ENCODE results near the gene CCDC51. TPM values are rescaled to one million over a fixed set of nuclear protein-coding genes. Genes with fewer than 3 reads are reported as not detected.

CCDC51 gene
- total and polyA plus RNA-seq, 9 of the 15 experiments (the other 6 are each of a cell fraction or from before 2014, with no cell fraction given), result 6.5 to 18.6 (median 15.7) TPM

DNA sequence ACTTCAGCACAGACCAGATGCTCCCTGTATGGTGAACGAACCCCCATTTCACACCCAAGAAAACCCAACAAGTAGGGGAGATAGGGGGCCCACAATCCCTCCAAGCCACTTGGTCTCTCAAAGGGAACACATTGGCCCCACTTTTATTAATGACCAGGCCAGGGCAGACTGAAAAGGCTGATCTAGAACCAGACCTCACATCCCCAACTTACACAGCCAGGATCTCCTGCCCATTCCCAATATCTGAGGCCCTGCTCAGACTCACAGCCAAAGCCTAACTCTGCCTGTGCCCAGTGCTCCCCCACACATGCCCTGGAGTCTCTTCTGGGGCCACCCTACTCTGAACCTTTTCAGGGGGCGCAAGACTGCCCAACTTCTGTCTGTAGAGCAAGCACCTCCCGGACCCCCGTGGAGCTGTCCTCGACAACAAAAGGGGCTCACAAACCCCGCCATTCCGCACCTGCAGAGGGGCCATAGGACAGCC, 11.8 kb downstream of the CCDC51 start:
- no peak overlapping the region for H3K27ac ChIP-seq (ENCODE audit: extremely low read depth, low read depth, low read length)
- intact Hi-C loops (cut with micrococcal nuclease) (no loop called here), in situ Hi-C loops (cut with MboI) (no loop called here)
- FAIRE-seq, result no peak
- ChIA-PET POLR2A (no interaction called here), CTCF (ENCODE audit: low intra/inter-chr PET ratio) (no interaction called here)
- no peak for DNase-seq (ENCODE audit: extremely low read depth in 1 of 4, low spot score in 3 of 4)
- no peak for ATAC-seq
- peaks cover 3 to 47% of the 10 kb centered on the region in 2 experiments; a peak in 4 of 5 replicates for H3K4me1 ChIP-seq (replicated peaks in 1 of 2; ENCODE audit: control insufficient read depth in 2 of 2, insufficient read depth in 2 of 2, low read length in 2 of 2)
- no TSS peak for BruUV-seq (replicated peaks)
- H3K36me3 ChIP-seq (ENCODE audit: control insufficient read depth, insufficient read depth, low read length), result peaks cover 16% of the 10 kb centered on the region; the same call in 2 of the 3 replicates
- H3K9me1 ChIP-seq (ENCODE audit: control insufficient read depth, insufficient read depth, low read length), result no peaks in the 10 kb centered on the region
- 84% methylated on average over 6 of the region's 7 CpGs for WGBS (ENCODE audit: insufficient coverage, low coverage, missing lambda C conversion rate)
- no peaks in the 10 kb centered on the region for H3K9me3 ChIP-seq (replicated peaks; ENCODE audit: control insufficient read depth, insufficient read depth, low read depth, low read length)
- H3K4me3 ChIP-seq, result no peak overlapping the region
- H4K20me1 ChIP-seq (replicated peaks; ENCODE audit: control insufficient read depth, insufficient read depth, low read length), result no peaks in the 10 kb centered on the region
- no peak overlapping the region for H3K4me2 ChIP-seq (ENCODE audit: insufficient read depth, low read length)
- no peak overlapping the region for H3K9ac ChIP-seq (ENCODE audit: insufficient read depth in 1 of 2, low read depth in 2 of 2, low read length in 2 of 2)
- no peaks in the 10 kb centered on the region for H3K27me3 ChIP-seq (ENCODE audit: control insufficient read depth in 2 of 2, insufficient read depth in 2 of 2, low read length in 2 of 2)
- no peaks in the 10 kb centered on the region; the same call in 2 of the 3 replicates for H3K79me2 ChIP-seq (ENCODE audit: control insufficient read depth, insufficient read depth, low read length)
- no peak overlapping the region for H2AFZ ChIP-seq (ENCODE audit: low read depth, low read length)
- TF ChIP-seq, protein P1, sequence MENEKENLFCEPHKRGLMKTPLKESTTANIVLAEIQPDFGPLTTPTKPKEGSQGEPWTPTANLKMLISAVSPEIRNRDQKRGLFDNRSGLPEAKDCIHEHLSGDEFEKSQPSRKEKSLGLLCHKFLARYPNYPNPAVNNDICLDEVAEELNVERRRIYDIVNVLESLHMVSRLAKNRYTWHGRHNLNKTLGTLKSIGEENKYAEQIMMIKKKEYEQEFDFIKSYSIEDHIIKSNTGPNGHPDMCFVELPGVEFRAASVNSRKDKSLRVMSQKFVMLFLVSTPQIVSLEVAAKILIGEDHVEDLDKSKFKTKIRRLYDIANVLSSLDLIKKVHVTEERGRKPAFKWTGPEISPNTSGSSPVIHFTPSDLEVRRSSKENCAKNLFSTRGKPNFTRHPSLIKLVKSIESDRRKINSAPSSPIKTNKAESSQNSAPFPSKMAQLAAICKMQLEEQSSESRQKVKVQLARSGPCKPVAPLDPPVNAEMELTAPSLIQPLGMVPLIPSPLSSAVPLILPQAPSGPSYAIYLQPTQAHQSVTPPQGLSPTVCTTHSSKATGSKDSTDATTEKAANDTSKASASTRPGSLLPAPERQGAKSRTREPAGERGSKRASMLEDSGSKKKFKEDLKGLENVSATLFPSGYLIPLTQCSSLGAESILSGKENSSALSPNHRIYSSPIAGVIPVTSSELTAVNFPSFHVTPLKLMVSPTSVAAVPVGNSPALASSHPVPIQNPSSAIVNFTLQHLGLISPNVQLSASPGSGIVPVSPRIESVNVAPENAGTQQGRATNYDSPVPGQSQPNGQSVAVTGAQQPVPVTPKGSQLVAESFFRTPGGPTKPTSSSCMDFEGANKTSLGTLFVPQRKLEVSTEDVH (IDR thresholded peaks at IDR 0.05; ENCODE audit: low read depth, partially characterized antibody), result no peak
- TF ChIP-seq HNRNPK (IDR thresholded peaks at IDR 0.05; ENCODE audit: low read depth, low read length, poor library complexity, severe bottlenecking) (no peak), ZNF146 (CRISPR knock-in tag; IDR thresholded peaks at IDR 0.05; ENCODE audit: unreplicated experiment) (no peak), HSF4 (CRISPR knock-in tag; IDR thresholded peaks at IDR 0.05; ENCODE audit: borderline replicate concordance) (no peak), U2AF1 (optimal IDR thresholded peaks at IDR 0.05; ENCODE audit: low read depth, low read length) (no peak), FOXK1 (CRISPR knock-in tag; IDR thresholded peaks at IDR 0.05; ENCODE audit: borderline replicate concordance) (no peak), SETDB1 (IDR thresholded peaks at IDR 0.05; ENCODE audit: low read length) (no peak), GTF2F1 (IDR thresholded peaks at IDR 0.05; ENCODE audit: low read depth, low read length) (no peak), CREB1 (IDR thresholded peaks at IDR 0.05) (no peak), CREB1 (CRISPR knock-in tag; IDR thresholded peaks at IDR 0.05) (no peak), DNMT1 (IDR thresholded peaks at IDR 0.05) (no peak), POLR2A (conservative IDR thresholded peaks at IDR 0.05) (no peak), PCBP2 (IDR thresholded peaks at IDR 0.05; ENCODE audit: low read depth, low read length, poor library complexity, severe bottlenecking) (no peak)
- TF ChIP-seq, protein P2, sequence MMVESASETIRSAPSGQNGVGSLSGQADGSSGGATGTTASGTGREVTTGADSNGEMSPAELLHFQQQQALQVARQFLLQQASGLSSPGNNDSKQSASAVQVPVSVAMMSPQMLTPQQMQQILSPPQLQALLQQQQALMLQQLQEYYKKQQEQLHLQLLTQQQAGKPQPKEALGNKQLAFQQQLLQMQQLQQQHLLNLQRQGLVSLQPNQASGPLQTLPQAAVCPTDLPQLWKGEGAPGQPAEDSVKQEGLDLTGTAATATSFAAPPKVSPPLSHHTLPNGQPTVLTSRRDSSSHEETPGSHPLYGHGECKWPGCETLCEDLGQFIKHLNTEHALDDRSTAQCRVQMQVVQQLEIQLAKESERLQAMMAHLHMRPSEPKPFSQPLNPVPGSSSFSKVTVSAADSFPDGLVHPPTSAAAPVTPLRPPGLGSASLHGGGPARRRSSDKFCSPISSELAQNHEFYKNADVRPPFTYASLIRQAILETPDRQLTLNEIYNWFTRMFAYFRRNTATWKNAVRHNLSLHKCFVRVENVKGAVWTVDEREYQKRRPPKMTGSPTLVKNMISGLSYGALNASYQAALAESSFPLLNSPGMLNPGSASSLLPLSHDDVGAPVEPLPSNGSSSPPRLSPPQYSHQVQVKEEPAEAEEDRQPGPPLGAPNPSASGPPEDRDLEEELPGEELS (CRISPR knock-in tag; IDR thresholded peaks at IDR 0.05; ENCODE audit: borderline replicate concordance), result no peak
- TF ChIP-seq, protein P3, sequence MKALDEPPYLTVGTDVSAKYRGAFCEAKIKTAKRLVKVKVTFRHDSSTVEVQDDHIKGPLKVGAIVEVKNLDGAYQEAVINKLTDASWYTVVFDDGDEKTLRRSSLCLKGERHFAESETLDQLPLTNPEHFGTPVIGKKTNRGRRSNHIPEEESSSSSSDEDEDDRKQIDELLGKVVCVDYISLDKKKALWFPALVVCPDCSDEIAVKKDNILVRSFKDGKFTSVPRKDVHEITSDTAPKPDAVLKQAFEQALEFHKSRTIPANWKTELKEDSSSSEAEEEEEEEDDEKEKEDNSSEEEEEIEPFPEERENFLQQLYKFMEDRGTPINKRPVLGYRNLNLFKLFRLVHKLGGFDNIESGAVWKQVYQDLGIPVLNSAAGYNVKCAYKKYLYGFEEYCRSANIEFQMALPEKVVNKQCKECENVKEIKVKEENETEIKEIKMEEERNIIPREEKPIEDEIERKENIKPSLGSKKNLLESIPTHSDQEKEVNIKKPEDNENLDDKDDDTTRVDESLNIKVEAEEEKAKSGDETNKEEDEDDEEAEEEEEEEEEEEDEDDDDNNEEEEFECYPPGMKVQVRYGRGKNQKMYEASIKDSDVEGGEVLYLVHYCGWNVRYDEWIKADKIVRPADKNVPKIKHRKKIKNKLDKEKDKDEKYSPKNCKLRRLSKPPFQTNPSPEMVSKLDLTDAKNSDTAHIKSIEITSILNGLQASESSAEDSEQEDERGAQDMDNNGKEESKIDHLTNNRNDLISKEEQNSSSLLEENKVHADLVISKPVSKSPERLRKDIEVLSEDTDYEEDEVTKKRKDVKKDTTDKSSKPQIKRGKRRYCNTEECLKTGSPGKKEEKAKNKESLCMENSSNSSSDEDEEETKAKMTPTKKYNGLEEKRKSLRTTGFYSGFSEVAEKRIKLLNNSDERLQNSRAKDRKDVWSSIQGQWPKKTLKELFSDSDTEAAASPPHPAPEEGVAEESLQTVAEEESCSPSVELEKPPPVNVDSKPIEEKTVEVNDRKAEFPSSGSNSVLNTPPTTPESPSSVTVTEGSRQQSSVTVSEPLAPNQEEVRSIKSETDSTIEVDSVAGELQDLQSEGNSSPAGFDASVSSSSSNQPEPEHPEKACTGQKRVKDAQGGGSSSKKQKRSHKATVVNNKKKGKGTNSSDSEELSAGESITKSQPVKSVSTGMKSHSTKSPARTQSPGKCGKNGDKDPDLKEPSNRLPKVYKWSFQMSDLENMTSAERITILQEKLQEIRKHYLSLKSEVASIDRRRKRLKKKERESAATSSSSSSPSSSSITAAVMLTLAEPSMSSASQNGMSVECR (CRISPR knock-in tag; IDR thresholded peaks at IDR 0.05), result no peak

Measured in K562 (cell line).